Liver (tissue), 3 donors: Measurements from ENCODE around the gene LIMS1.
"Not testable (repeated sequence)": the region's sequence is repeated elsewhere in the genome, so short reads cannot be mapped to it uniquely, and the experiment has no call there.

ENCODE experiments used
- CTCF ChIP-seq: fragments of 150-350 bp; IDR thresholded peaks from 2 replicates; pipeline ENCODE4 v1.5.1; 2017; ENCODE audit warnings: improper control_type of control experiment, low read depth, low read length; ENCODE audit not compliant: missing input control
- MAX ChIP-seq: IDR thresholded peaks from 2 replicates; pipeline ENCODE4 v1.6.1; 2016; ENCODE audit warnings: antibody characterized with exemption
- SP1 ChIP-seq: IDR thresholded peaks from 2 replicates; pipeline ENCODE4 v1.6.1; 2018; ENCODE audit warnings: antibody characterized with exemption, mild to moderate bottlenecking
- ZBTB33 ChIP-seq: IDR thresholded peaks from 2 replicates; pipeline ENCODE4 v1.6.1; 2016; ENCODE audit warnings: antibody characterized with exemption
- donor health status: healthy.
- donor health status: healthy.

GRCh38 chr2:108661493-108661892, 127.2 kb downstream of the LIMS1 start:
- not testable (repeated sequence) for TF ChIP-seq CTCF, ZBTB33, SP1, MAX
